Peyer's patch (tissue), 4 donors: Measurements from ENCODE around the gene INTS6L.

Experiments
- POLR2A ChIP-seq, 2 donors: fragments of 450-650 bp; IDR thresholded peaks; one replicate each; pipeline ENCODE4 v1.5.1; 2017; ENCODE audit warnings: antibody characterized with exemption in 2 of 2, mild to moderate bottlenecking in 2 of 2, moderate library complexity in 2 of 2
- TF ChIP-seq, protein P1 (sequence below), 6 experiments: fragments of 450-650 bp in 4 of 6; fragments of 200-600 bp in 2 of 6; sonication (generic) in 1 of 6; IDR thresholded peaks; one replicate each; pipeline ENCODE4 v1.5.1; 2017 to 2019; ENCODE audit warnings: antibody characterized with exemption in 6 of 6, mild to moderate bottlenecking in 3 of 6, moderate library complexity in 1 of 6

DNA sequence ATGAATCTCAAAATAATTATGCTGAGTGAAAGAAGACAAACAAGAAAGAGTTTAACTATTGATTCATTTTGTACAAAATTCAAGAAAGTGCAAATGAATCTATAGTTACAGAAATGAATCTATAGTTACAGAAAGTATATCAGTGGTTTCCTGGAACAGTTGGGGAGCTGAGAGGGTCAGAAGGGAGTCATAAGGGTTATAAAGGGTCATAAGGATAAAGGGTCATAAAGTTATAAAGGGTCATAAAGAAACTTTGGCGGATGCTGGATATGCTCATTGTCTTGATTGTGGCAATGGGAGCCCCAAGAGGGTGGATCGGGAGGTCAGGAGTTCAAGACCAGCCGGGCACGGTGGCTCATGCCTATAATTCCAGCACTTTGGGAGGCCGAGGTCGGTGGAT lies 26.0 kb upstream of the INTS6L start:
- TF ChIP-seq, protein P1, sequence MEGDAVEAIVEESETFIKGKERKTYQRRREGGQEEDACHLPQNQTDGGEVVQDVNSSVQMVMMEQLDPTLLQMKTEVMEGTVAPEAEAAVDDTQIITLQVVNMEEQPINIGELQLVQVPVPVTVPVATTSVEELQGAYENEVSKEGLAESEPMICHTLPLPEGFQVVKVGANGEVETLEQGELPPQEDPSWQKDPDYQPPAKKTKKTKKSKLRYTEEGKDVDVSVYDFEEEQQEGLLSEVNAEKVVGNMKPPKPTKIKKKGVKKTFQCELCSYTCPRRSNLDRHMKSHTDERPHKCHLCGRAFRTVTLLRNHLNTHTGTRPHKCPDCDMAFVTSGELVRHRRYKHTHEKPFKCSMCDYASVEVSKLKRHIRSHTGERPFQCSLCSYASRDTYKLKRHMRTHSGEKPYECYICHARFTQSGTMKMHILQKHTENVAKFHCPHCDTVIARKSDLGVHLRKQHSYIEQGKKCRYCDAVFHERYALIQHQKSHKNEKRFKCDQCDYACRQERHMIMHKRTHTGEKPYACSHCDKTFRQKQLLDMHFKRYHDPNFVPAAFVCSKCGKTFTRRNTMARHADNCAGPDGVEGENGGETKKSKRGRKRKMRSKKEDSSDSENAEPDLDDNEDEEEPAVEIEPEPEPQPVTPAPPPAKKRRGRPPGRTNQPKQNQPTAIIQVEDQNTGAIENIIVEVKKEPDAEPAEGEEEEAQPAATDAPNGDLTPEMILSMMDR (IDR thresholded peaks at IDR 0.05), result no peak
- no peak for TF ChIP-seq POLR2A (IDR thresholded peaks at IDR 0.05)
